NK-92 treated with Interleukin-12 subunit alpha and Interleukin-12 subunit beta, amount 100 ng/mL, for 24 hours (cell line): ENCODE results near the gene PTPRM.

Experiments used
- DNase-seq: peaks from one replicate; lab custom pipeline; 2025; lab: John Stamatoyannopoulos, UW

PTPRM gene

GRCh38 chr18:8005870-8006569 lies 438.9 kb downstream of the PTPRM start:
- DNase-seq, result no peak

GRCh38 chr18:8006979-8007378 lies 439.9 kb downstream of the PTPRM start:
- no peak for DNase-seq

- no peak for DNase-seq
Measured at GRCh38 chr18:8008033-8008432, 440.9 kb downstream of the PTPRM start.

- no peak for DNase-seq
Measured at GRCh38 chr18:8011361-8011760, 444.2 kb downstream of the PTPRM start.

- no peak for DNase-seq
Measured at GRCh38 chr18:8011906-8012305, 444.8 kb downstream of the PTPRM start.

GRCh38 chr18:8018701-8019331 lies 451.7 kb downstream of the PTPRM start:
- DNase-seq, result no peak

- no peak for DNase-seq
Measured at GRCh38 chr18:8019600-8019999, 452.5 kb downstream of the PTPRM start.

GRCh38 chr18:8020132-8020846 lies 453.2 kb downstream of the PTPRM start:
- no peak for DNase-seq

- DNase-seq, result no peak
Measured at GRCh38 chr18:8029061-8029460, 461.9 kb downstream of the PTPRM start.

GRCh38 chr18:8029731-8030130 lies 462.6 kb downstream of the PTPRM start:
- no peak for DNase-seq

GRCh38 chr18:8030201-8030600 lies 463.1 kb downstream of the PTPRM start:
- no peak for DNase-seq

GRCh38 chr18:8031496-8031895 lies 464.4 kb downstream of the PTPRM start:
- DNase-seq, result no peak

GRCh38 chr18:8034674-8035073 lies 467.6 kb downstream of the PTPRM start:
- no peak for DNase-seq

GRCh38 chr18:8036551-8036950 lies 469.4 kb downstream of the PTPRM start:
- no peak for DNase-seq

- DNase-seq, result no peak
Measured at GRCh38 chr18:8037296-8037695, 470.2 kb downstream of the PTPRM start.

GRCh38 chr18:8040021-8040420 lies 472.9 kb downstream of the PTPRM start:
- no peak for DNase-seq

GRCh38 chr18:8041526-8042111 lies 474.5 kb downstream of the PTPRM start:
- DNase-seq, result no peak

GRCh38 chr18:8044004-8044403 lies 476.9 kb downstream of the PTPRM start:
- no peak for DNase-seq

- DNase-seq, result no peak
Measured at GRCh38 chr18:8045160-8045883, 478.2 kb downstream of the PTPRM start.

- no peak for DNase-seq
Measured at GRCh38 chr18:8045884-8046281, 478.8 kb downstream of the PTPRM start.

- DNase-seq, result no peak
Measured at GRCh38 chr18:8046441-8046840, 479.3 kb downstream of the PTPRM start.

- DNase-seq, result no peak
Measured at GRCh38 chr18:8049147-8049546, 482.0 kb downstream of the PTPRM start.
